Liver (tissue), 9 donors: Measurements from ENCODE around the gene NCAPG2. TPM values are rescaled to one million over a fixed set of nuclear protein-coding genes. Genes with fewer than 3 reads are reported as not detected.

Source experiments
- DNase-seq: peaks from one replicate; pipeline ENCODE4 v3.0.0-alpha.2; 2017; ENCODE audit warnings: low spot score
- H3K27ac ChIP-seq, 2 donors: one replicate each; pipeline ENCODE4 v1.7.0; 2013; ENCODE audit warnings: inconsistent platforms in 2 of 2, low read length in 2 of 2, control low read depth in 1 of 2, low read depth in 1 of 2, mild to moderate bottlenecking in 1 of 2
- H3K27me3 ChIP-seq, 4 donors: one replicate each; pipeline versions ENCODE4 v1.6.1 to v1.7.0; 2013; ENCODE audit warnings: low read length in 3 of 4, inconsistent platforms in 1 of 4, mild to moderate bottlenecking in 1 of 4, moderate library complexity in 1 of 4; ENCODE audit not compliant: control insufficient read depth in 4 of 4, insufficient read depth in 4 of 4
- H3K36me3 ChIP-seq, 4 donors: one replicate each; pipeline versions ENCODE4 v1.6.1 to v1.7.0; 2013; ENCODE audit warnings: low read length in 3 of 4, mild to moderate bottlenecking in 3 of 4, low read depth in 1 of 4, moderate library complexity in 1 of 4; ENCODE audit not compliant: control insufficient read depth in 4 of 4, insufficient read depth in 3 of 4
- H3K4me1 ChIP-seq, 4 donors: one replicate each; pipeline versions ENCODE4 v1.6.1 to v1.7.0; 2013; ENCODE audit warnings: low read length in 3 of 4, mild to moderate bottlenecking in 3 of 4, moderate library complexity in 1 of 4; ENCODE audit not compliant: control insufficient read depth in 4 of 4, insufficient read depth in 4 of 4
- H3K4me3 ChIP-seq, 3 donors: one replicate each; pipeline versions ENCODE4 v1.6.1 to v1.7.0; 2013; ENCODE audit warnings: low read length in 3 of 3, control low read depth in 1 of 3, low read depth in 1 of 3, mild to moderate bottlenecking in 1 of 3
- H3K9ac ChIP-seq, 2 donors: one replicate each; pipeline ENCODE4 v1.7.0; 2013; ENCODE audit warnings: low read length in 2 of 2, mild to moderate bottlenecking in 2 of 2, moderate library complexity in 2 of 2, control low read depth in 1 of 2, low read depth in 1 of 2
- H3K9me3 ChIP-seq, 4 donors: one replicate each; pipeline versions ENCODE4 v1.6.1 to v1.7.0; 2013; ENCODE audit warnings: low read length in 3 of 4; ENCODE audit not compliant: control insufficient read depth in 4 of 4
- EGR1 ChIP-seq, 2 donors: IDR thresholded peaks; 2 replicates each; pipeline ENCODE4 v1.6.1; 2016 to 2018; ENCODE audit warnings: antibody characterized with exemption in 2 of 2, low read depth in 2 of 2
- FOXA1 ChIP-seq: IDR thresholded peaks from 2 replicates; pipeline ENCODE4 v1.6.1; 2016; ENCODE audit warnings: antibody characterized with exemption
- FOXA2 ChIP-seq: IDR thresholded peaks from 2 replicates; pipeline ENCODE4 v1.6.1; 2016; ENCODE audit warnings: antibody characterized with exemption
- HNF4A ChIP-seq, 2 donors: conservative IDR thresholded peaks; 2 replicates each; pipeline ENCODE4 v1.6.1; 2016; ENCODE audit warnings: antibody characterized with exemption in 2 of 2, mild to moderate bottlenecking in 2 of 2
- JUND ChIP-seq, 2 donors: IDR thresholded peaks; 2 replicates each; pipeline ENCODE4 v1.6.1; 2016; ENCODE audit warnings: antibody characterized with exemption in 2 of 2
- NR2F2 ChIP-seq: IDR thresholded peaks from 2 replicates; pipeline ENCODE4 v1.6.1; 2016; ENCODE audit warnings: antibody characterized with exemption
- RAD21 ChIP-seq, 2 donors: IDR thresholded peaks; 2 replicates each; pipeline ENCODE4 v1.6.1; 2016; ENCODE audit warnings: antibody characterized with exemption in 2 of 2, mild to moderate bottlenecking in 2 of 2
- RXRA ChIP-seq, 2 donors: IDR thresholded peaks; 2 replicates each; pipeline ENCODE4 v1.6.1; 2017 to 2018; ENCODE audit warnings: antibody characterized with exemption in 2 of 2, mild to moderate bottlenecking in 1 of 2
- SP1 ChIP-seq: IDR thresholded peaks from 2 replicates; pipeline ENCODE4 v1.6.1; 2018; ENCODE audit warnings: antibody characterized with exemption, mild to moderate bottlenecking
- TAF1 ChIP-seq: conservative IDR thresholded peaks from 2 replicates; pipeline ENCODE4 v1.6.1; 2016; ENCODE audit warnings: antibody characterized with exemption, mild to moderate bottlenecking
- YY1 ChIP-seq: IDR thresholded peaks from 2 replicates; pipeline ENCODE4 v1.6.1; 2016; ENCODE audit warnings: antibody characterized with exemption, mild to moderate bottlenecking
- WGBS: extraction: QIAGEN DNeasy Blood & Tissue Kit; methylation state at CpG from one replicate; pipeline ENCODE4 v1.1.7; 2013; 5-methylcytosine and 5-hydroxymethylcytosine counted together
- polyA plus RNA-seq, 2 donors: library from polyadenylated mRNA; stranded (reverse) in 1 of 2; unstranded in 1 of 2; fragments of 200-250 nt in 1 of 2; fragments of >200 nt in 1 of 2; fragmentation: Nextera tagmentation in 1 of 2; extraction: Ambion mirVana in 1 of 2; gene quantifications; one replicate each; pipeline versions ENCODE4 v1.2.1 to v1.2.3, GENCODE V29; 2013 to 2015
- total RNA-seq, 2 donors: library from RNA; depleted of rRNA; stranded (reverse); fragments of >200 nt; gene quantifications; one replicate each; pipeline ENCODE4 v1.2.3, GENCODE V29; 2014
- TF ChIP-seq, protein P1 (sequence below): fragments of 150-350 bp; IDR thresholded peaks from 2 replicates; pipeline ENCODE4 v1.5.1; 2017; ENCODE audit warnings: improper control_type of control experiment, low read depth, low read length; ENCODE audit not compliant: missing input control
- TF ChIP-seq, protein P2 (sequence below): IDR thresholded peaks from 2 replicates; pipeline ENCODE4 v1.6.1; 2016; ENCODE audit warnings: antibody characterized with exemption
- TF ChIP-seq, protein P3 (sequence below): IDR thresholded peaks from 2 replicates; pipeline ENCODE4 v1.6.1; 2016; ENCODE audit warnings: antibody characterized with exemption
- TF ChIP-seq, protein P4 (sequence below): IDR thresholded peaks from 2 replicates; pipeline ENCODE4 v1.6.1; 2016; ENCODE audit warnings: antibody characterized with exemption
- TF ChIP-seq, protein P5 (sequence below): IDR thresholded peaks from 2 replicates; pipeline ENCODE4 v1.6.1; 2016; ENCODE audit warnings: antibody characterized with exemption, mild to moderate bottlenecking
- donor health status: healthy.
- donor health status: healthy.
- donor health status: healthy.
- donor health status: healthy.
- donor health status: healthy.

NCAPG2 gene
- total and polyA plus RNA-seq, 4 donors: 0.89 to 37.4 (median 3.7) TPM

DNA sequence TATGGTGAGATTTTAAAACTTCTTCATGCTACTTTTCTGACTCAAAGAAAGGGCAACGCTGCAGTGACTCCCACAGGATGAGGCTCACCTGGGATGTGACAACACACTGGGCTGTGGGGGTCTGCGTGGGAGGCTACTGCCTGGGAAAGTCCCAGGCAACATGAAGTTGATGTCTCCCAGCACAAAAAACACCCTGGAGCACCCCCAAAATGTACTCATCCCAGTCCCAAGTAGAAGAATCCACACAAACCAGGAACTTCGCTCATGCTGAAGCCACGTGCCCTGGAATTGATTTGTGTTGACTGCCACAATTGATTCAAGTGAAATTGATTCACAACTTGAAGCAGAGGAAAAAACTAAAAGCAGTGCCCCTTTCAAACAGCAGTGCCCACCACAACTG lies 92.1 kb downstream of the NCAPG2 start:
- Histone ChIP-seq H3K4me3 (no peak overlapping the region), H3K9ac (no peak overlapping the region), H3K9me3 (no peaks in the 10 kb centered on the region), H3K4me1 (no peaks in the 10 kb centered on the region), H3K36me3 (no peaks in the 10 kb centered on the region), H3K27me3 (no peaks in the 10 kb centered on the region), H3K27ac (no peak overlapping the region)
- WGBS: 97% methylated on average over 4 of the region's 4 CpGs
- no peak for DNase-seq
- TF ChIP-seq TAF1 (no peak), EGR1 (IDR thresholded peaks at IDR 0.05; ENCODE audit: low read depth in 2 of 2) (no peak), FOXA1 (no peak), JUND (IDR thresholded peaks at IDR 0.05) (no peak), RXRA (IDR thresholded peaks at IDR 0.05) (no peak), SP1 (no peak), HNF4A (conservative IDR thresholded peaks at IDR 0.05) (no peak), FOXA2 (no peak), NR2F2 (no peak), RAD21 (IDR thresholded peaks at IDR 0.05) (no peak), YY1 (no peak)
- TF ChIP-seq, protein P1, sequence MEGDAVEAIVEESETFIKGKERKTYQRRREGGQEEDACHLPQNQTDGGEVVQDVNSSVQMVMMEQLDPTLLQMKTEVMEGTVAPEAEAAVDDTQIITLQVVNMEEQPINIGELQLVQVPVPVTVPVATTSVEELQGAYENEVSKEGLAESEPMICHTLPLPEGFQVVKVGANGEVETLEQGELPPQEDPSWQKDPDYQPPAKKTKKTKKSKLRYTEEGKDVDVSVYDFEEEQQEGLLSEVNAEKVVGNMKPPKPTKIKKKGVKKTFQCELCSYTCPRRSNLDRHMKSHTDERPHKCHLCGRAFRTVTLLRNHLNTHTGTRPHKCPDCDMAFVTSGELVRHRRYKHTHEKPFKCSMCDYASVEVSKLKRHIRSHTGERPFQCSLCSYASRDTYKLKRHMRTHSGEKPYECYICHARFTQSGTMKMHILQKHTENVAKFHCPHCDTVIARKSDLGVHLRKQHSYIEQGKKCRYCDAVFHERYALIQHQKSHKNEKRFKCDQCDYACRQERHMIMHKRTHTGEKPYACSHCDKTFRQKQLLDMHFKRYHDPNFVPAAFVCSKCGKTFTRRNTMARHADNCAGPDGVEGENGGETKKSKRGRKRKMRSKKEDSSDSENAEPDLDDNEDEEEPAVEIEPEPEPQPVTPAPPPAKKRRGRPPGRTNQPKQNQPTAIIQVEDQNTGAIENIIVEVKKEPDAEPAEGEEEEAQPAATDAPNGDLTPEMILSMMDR: no peak
- TF ChIP-seq, protein P2, sequence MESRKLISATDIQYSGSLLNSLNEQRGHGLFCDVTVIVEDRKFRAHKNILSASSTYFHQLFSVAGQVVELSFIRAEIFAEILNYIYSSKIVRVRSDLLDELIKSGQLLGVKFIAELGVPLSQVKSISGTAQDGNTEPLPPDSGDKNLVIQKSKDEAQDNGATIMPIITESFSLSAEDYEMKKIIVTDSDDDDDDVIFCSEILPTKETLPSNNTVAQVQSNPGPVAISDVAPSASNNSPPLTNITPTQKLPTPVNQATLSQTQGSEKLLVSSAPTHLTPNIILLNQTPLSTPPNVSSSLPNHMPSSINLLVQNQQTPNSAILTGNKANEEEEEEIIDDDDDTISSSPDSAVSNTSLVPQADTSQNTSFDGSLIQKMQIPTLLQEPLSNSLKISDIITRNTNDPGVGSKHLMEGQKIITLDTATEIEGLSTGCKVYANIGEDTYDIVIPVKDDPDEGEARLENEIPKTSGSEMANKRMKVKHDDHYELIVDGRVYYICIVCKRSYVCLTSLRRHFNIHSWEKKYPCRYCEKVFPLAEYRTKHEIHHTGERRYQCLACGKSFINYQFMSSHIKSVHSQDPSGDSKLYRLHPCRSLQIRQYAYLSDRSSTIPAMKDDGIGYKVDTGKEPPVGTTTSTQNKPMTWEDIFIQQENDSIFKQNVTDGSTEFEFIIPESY: no peak
- TF ChIP-seq, protein P3, sequence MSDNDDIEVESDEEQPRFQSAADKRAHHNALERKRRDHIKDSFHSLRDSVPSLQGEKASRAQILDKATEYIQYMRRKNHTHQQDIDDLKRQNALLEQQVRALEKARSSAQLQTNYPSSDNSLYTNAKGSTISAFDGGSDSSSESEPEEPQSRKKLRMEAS: no peak
- TF ChIP-seq, protein P4, sequence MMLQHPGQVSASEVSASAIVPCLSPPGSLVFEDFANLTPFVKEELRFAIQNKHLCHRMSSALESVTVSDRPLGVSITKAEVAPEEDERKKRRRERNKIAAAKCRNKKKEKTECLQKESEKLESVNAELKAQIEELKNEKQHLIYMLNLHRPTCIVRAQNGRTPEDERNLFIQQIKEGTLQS: no peak
- TF ChIP-seq, protein P5, sequence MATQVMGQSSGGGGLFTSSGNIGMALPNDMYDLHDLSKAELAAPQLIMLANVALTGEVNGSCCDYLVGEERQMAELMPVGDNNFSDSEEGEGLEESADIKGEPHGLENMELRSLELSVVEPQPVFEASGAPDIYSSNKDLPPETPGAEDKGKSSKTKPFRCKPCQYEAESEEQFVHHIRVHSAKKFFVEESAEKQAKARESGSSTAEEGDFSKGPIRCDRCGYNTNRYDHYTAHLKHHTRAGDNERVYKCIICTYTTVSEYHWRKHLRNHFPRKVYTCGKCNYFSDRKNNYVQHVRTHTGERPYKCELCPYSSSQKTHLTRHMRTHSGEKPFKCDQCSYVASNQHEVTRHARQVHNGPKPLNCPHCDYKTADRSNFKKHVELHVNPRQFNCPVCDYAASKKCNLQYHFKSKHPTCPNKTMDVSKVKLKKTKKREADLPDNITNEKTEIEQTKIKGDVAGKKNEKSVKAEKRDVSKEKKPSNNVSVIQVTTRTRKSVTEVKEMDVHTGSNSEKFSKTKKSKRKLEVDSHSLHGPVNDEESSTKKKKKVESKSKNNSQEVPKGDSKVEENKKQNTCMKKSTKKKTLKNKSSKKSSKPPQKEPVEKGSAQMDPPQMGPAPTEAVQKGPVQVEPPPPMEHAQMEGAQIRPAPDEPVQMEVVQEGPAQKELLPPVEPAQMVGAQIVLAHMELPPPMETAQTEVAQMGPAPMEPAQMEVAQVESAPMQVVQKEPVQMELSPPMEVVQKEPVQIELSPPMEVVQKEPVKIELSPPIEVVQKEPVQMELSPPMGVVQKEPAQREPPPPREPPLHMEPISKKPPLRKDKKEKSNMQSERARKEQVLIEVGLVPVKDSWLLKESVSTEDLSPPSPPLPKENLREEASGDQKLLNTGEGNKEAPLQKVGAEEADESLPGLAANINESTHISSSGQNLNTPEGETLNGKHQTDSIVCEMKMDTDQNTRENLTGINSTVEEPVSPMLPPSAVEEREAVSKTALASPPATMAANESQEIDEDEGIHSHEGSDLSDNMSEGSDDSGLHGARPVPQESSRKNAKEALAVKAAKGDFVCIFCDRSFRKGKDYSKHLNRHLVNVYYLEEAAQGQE: no peak

DNA sequence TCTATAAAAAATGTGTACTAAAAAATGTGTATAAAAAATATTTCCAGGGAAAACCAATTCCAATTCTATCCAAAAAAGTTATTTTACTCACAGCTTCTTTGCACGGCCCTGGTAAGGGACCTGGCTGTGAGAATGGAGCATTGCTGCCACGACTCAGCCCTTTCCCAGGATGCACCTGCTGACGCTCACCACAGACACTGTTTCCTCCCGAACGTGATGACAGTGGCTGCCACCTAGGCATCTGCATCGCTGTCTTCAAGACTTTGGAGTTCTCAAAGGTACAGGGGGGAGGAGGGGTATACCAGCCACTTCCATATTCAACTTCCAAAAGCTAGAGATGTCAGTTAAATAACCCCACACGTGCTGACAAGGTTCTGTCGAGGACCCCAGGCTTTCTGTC lies 93.1 kb downstream of the NCAPG2 start:
- TF ChIP-seq YY1 (no peak), EGR1 (IDR thresholded peaks at IDR 0.05; ENCODE audit: low read depth in 2 of 2) (no peak), RAD21 (IDR thresholded peaks at IDR 0.05) (no peak)
- WGBS: 85% methylated on average over 8 of the region's 8 CpGs
- H3K36me3 ChIP-seq: no peaks in the 10 kb centered on the region

More for the DNA sequence above, 93.1 kb downstream of the NCAPG2 start:
- Histone ChIP-seq H3K9me3 (no peaks in the 10 kb centered on the region), H3K27ac (no peak overlapping the region), H3K9ac (no peak overlapping the region), H3K27me3 (no peaks in the 10 kb centered on the region), H3K4me3 (no peak overlapping the region), H3K4me1 (no peaks in the 10 kb centered on the region)
- DNase-seq: no peak
